ENCODE results near the gene EGFR. TPM values are rescaled to one million over a fixed set of nuclear protein-coding genes. Genes with fewer than 3 reads are reported as not detected.
A peak's percentile ranks its signal among the peaks of the same experiment; 100 is the strongest.

Gene EGFR
- total RNA-seq, 1 experiment from 2014 or later, result 448 TPM

DNA sequence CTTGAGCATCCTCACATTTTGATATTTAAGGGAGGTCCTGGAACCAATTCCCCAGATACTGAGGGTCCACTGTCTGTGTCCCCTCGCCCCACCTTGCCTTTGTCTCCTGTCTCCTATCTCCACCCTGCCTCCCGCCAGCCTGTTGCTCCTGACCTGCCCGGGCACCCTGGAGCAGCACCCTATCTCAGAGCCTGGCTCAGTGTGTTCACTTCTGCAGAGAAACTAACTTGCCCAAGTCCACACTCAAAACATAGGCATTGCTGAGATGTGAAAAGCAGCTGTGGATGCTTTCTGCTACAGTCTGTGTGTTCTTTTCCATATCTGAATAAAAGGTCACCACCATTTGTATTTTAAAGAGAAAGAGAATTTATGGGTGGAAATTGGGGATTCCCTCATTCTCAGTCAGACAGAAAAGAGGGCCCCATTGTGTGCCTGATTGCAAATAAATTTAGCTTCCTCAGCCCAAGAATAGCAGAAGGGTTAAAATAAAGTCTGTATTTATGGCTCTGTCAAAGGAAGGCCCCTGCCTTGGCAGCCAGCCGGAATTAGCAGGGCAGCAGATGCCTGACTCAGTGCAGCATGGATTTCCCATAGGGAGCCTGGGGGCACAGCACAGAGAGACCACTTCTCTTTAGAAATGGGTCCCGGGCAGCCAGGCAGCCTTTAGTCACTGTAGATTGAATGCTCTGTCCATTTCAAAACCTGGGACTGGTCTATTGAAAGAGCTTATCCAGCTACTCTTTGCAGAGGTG lies 161.3 kb downstream of the EGFR start:
- CTCF ChIA-PET, result interaction anchor here (1.2 to 1.3 kb wide), 2 partner anchors 75 to 406 kb away, joined by 3 to 5 read pairs; no protein-coding TSS in a partner anchor
- peak overlapping the region; percentile 19 for H3K27ac Mint-ChIP-seq (ENCODE audit: low read depth, unreplicated experiment)
- no peak for DNase-seq (ENCODE audit: unreplicated experiment)
- intact Hi-C loops (cut with micrococcal nuclease), result no loop called here
- peaks cover 93% of the 10 kb centered on the region for H3K36me3 Mint-ChIP-seq (ENCODE audit: insufficient read depth, unreplicated experiment)
- POLR2A ChIA-PET, result no interaction called here
- BruUV-seq (replicated peaks), result no TSS peak
- peaks cover 6% of the 10 kb centered on the region for H3K4me1 Mint-ChIP-seq (ENCODE audit: insufficient read depth, unreplicated experiment)
- H3K27me3 Mint-ChIP-seq (ENCODE audit: insufficient read depth, unreplicated experiment), result no peaks in the 10 kb centered on the region
- TF ChIP-seq, protein P1, sequence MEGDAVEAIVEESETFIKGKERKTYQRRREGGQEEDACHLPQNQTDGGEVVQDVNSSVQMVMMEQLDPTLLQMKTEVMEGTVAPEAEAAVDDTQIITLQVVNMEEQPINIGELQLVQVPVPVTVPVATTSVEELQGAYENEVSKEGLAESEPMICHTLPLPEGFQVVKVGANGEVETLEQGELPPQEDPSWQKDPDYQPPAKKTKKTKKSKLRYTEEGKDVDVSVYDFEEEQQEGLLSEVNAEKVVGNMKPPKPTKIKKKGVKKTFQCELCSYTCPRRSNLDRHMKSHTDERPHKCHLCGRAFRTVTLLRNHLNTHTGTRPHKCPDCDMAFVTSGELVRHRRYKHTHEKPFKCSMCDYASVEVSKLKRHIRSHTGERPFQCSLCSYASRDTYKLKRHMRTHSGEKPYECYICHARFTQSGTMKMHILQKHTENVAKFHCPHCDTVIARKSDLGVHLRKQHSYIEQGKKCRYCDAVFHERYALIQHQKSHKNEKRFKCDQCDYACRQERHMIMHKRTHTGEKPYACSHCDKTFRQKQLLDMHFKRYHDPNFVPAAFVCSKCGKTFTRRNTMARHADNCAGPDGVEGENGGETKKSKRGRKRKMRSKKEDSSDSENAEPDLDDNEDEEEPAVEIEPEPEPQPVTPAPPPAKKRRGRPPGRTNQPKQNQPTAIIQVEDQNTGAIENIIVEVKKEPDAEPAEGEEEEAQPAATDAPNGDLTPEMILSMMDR (IDR thresholded peaks at IDR 0.05; ENCODE audit: unreplicated experiment), result no peak
- no peak overlapping the region for H3K4me3 Mint-ChIP-seq (ENCODE audit: unreplicated experiment)
- H3K9me3 Mint-ChIP-seq (ENCODE audit: unreplicated experiment), result no peaks in the 10 kb centered on the region

DNA sequence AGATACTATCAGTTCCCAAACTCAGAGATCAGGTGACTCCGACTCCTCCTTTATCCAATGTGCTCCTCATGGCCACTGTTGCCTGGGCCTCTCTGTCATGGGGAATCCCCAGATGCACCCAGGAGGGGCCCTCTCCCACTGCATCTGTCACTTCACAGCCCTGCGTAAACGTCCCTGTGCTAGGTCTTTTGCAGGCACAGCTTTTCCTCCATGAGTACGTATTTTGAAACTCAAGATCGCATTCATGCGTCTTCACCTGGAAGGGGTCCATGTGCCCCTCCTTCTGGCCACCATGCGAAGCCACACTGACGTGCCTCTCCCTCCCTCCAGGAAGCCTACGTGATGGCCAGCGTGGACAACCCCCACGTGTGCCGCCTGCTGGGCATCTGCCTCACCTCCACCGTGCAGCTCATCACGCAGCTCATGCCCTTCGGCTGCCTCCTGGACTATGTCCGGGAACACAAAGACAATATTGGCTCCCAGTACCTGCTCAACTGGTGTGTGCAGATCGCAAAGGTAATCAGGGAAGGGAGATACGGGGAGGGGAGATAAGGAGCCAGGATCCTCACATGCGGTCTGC lies 162.2 kb downstream of the EGFR start:
- peak overlapping the region; percentile 19 for H3K27ac Mint-ChIP-seq (ENCODE audit: low read depth, unreplicated experiment)
- TF ChIP-seq, protein P1 (IDR thresholded peaks at IDR 0.05; ENCODE audit: unreplicated experiment), result no peak
- no TSS peak for BruUV-seq (replicated peaks)
- no peaks in the 10 kb centered on the region for H3K9me3 Mint-ChIP-seq (ENCODE audit: unreplicated experiment)
- no peak for DNase-seq (ENCODE audit: unreplicated experiment)
- H3K4me3 Mint-ChIP-seq (ENCODE audit: unreplicated experiment), result no peak overlapping the region
- H3K36me3 Mint-ChIP-seq (ENCODE audit: insufficient read depth, unreplicated experiment), result peaks cover 93% of the 10 kb centered on the region
- CTCF ChIA-PET, result interaction anchor here (1.2 to 1.3 kb wide), 2 partner anchors 75 to 407 kb away, joined by 3 to 5 read pairs; no protein-coding TSS in a partner anchor
- no peaks in the 10 kb centered on the region for H3K27me3 Mint-ChIP-seq (ENCODE audit: insufficient read depth, unreplicated experiment)
- intact Hi-C loops (cut with micrococcal nuclease), result no loop called here
- peaks cover 15% of the 10 kb centered on the region for H3K4me1 Mint-ChIP-seq (ENCODE audit: insufficient read depth, unreplicated experiment)
- POLR2A ChIA-PET, result no interaction called here

DNA sequence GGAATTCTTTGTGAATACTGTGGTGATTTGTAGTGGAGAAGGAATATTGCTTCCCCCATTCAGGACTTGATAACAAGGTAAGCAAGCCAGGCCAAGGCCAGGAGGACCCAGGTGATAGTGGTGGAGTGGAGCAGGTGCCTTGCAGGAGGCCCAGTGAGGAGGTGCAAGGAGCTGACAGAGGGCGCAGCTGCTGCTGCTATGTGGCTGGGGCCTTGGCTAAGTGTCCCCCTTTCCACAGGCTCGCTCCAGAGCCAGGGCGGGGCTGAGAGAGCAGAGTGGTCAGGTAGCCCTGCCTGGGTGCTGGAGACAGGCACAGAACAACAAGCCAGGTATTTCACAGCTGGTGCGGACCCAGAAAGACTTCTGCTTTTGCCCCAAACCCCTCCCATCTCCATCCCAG lies 162.9 kb downstream of the EGFR start:
- TF ChIP-seq, protein P1 (IDR thresholded peaks at IDR 0.05; ENCODE audit: unreplicated experiment), result no peak
- Mint-ChIP-seq H3K4me1 (ENCODE audit: insufficient read depth, unreplicated experiment) (peaks cover 21% of the 10 kb centered on the region), H3K4me3 (ENCODE audit: unreplicated experiment) (no peak overlapping the region), H3K27me3 (ENCODE audit: insufficient read depth, unreplicated experiment) (no peaks in the 10 kb centered on the region), H3K27ac (ENCODE audit: low read depth, unreplicated experiment) (no peak overlapping the region), H3K36me3 (ENCODE audit: insufficient read depth, unreplicated experiment) (peaks cover 96% of the 10 kb centered on the region), H3K9me3 (ENCODE audit: unreplicated experiment) (no peaks in the 10 kb centered on the region)
- DNase-seq (ENCODE audit: unreplicated experiment), result no peak
- POLR2A ChIA-PET, result no interaction called here
- intact Hi-C loops (cut with micrococcal nuclease), result no loop called here
- CTCF ChIA-PET, result no interaction called here
- BruUV-seq (replicated peaks), result no TSS peak

GRCh38 chr7:55183897-55184296 lies 165.1 kb downstream of the EGFR start:
- POLR2A ChIA-PET, result no interaction called here
- peaks cover 23% of the 10 kb centered on the region for H3K4me1 Mint-ChIP-seq (ENCODE audit: insufficient read depth, unreplicated experiment)
- H3K27ac Mint-ChIP-seq (ENCODE audit: low read depth, unreplicated experiment), result peak overlapping the region; percentile 85
- no peaks in the 10 kb centered on the region for H3K9me3 Mint-ChIP-seq (ENCODE audit: unreplicated experiment)
- peaks cover 96% of the 10 kb centered on the region for H3K36me3 Mint-ChIP-seq (ENCODE audit: insufficient read depth, unreplicated experiment)
- CTCF ChIA-PET, result interaction anchor here (3.2 to 3.5 kb wide), 2 partner anchors 71 to 410 kb away, joined by 17 to 22 read pairs; no protein-coding TSS in a partner anchor
- intact Hi-C loops (cut with micrococcal nuclease), result no loop called here
- H3K27me3 Mint-ChIP-seq (ENCODE audit: insufficient read depth, unreplicated experiment), result no peaks in the 10 kb centered on the region
- no TSS peak for BruUV-seq (replicated peaks)
- H3K4me3 Mint-ChIP-seq (ENCODE audit: unreplicated experiment), result no peak overlapping the region
- TF ChIP-seq, protein P1 (IDR thresholded peaks at IDR 0.05; ENCODE audit: unreplicated experiment), result no peak
- no peak for DNase-seq (ENCODE audit: unreplicated experiment)
